Colonic mucosa (tissue), 4 donors: ENCODE results near the gene CT45A10. TPM values are rescaled to one million over a fixed set of nuclear protein-coding genes. Genes with fewer than 3 reads are reported as not detected.
"Not testable (repeated sequence)": the region's sequence is repeated elsewhere in the genome, so short reads cannot be mapped to it uniquely, and the experiment has no call there.

Experiments
- DNase-seq: peaks from one replicate; pipeline ENCODE4 v3.0.0-alpha.2; 2020
- H3K27ac ChIP-seq: fragments of 200-600 bp; one replicate; pipeline ENCODE4 v1.8.0; 2021
- H3K27me3 ChIP-seq: fragments of 200-600 bp; one replicate; pipeline ENCODE4 v1.8.0; 2021
- H3K36me3 ChIP-seq: fragments of 200-600 bp; one replicate; pipeline ENCODE4 v1.8.0; 2021
- H3K4me1 ChIP-seq: fragments of 200-600 bp; one replicate; pipeline ENCODE4 v1.8.0; 2021; ENCODE audit warnings: mild to moderate bottlenecking
- H3K4me3 ChIP-seq: fragments of 200-600 bp; one replicate; pipeline ENCODE4 v1.8.0; 2021
- H3K9ac ChIP-seq, 2 donors: one replicate each; pipeline ENCODE4 v1.7.0; 2013; ENCODE audit warnings: control low read depth in 2 of 2, low read depth in 2 of 2, low read length in 2 of 2
- H3K9me3 ChIP-seq: fragments of 200-600 bp; one replicate; pipeline ENCODE4 v1.8.0; 2021
- intact Hi-C: fragments of 100-400 bp; cut with DNase I; formaldehyde crosslinking; loops from one replicate; pipeline ENCODE4 v1.14.1; 2022
- total RNA-seq, 2 donors: library from RNA; stranded (reverse); fragmentation: NEBNext Ultra II Directional in 1 of 2; extraction: Animal tissue kit (Norgen Biotek cat#: 25700) in 1 of 2; gene quantifications; one replicate each; pipeline ENCODE4 v1.2.1, GENCODE V29; 2021
- TF ChIP-seq, protein P1 (sequence below): fragments of 200-600 bp; IDR thresholded peaks from one replicate; pipeline ENCODE4 v1.8.0; 2022; ENCODE audit warnings: antibody characterized with exemption, mild to moderate bottlenecking
- donor health status: healthy.
- donor health status: DM: no; HTN: no; CAD: no.
- donor health status: DM: no; HTN: no; CAD: no.

The CT45A10 gene, protein sequence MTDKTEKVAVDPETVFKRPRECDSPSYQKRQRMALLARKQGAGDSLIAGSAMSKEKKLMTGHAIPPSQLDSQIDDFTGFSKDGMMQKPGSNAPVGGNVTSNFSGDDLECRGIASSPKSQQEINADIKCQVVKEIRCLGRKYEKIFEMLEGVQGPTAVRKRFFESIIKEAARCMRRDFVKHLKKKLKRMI
- under 1 TPM in 1 of 2 donors, not detected in 1; 0.49 TPM for total RNA-seq

DNA sequence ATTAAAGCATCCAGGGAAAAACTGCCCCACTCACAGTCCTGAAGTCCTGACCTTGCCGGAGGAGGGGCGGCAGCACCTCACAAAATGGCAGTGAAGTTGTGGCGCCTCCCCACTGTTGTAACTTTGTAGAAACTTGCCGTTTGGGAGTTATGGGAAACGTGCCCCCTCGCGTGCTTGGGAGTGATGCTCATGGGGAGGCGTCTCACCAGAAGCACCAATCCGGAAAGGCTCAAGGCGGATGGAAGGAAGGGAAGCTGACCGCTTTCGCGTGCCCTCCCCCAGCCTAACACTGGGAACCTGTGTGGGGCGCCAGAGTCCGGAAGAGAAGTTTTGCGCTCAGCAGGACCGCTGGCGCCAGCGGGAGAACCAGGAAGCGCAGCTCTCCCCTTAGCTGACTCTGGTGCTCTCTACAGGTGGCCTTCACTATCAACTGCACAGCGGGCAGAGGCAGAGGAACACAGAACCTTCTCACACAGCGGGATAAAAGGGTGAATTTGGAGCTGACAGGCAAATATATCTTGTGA, at the start of gene CT45A10, which contains the start of gene SAGE1:
Gene CT45A10, minus strand, starts transcription at position 151 of the 524 bp plus-strand sequence. CDS start 8,100 bp downstream, outside the sequence.
Gene SAGE1, plus strand, starts transcription at position 423 of the 524 bp plus-strand sequence. CDS start 2,527 bp downstream, outside the sequence.
- no peak for DNase-seq
- no peaks in the 10 kb centered on the region for H3K36me3 ChIP-seq
- TF ChIP-seq, protein P1, sequence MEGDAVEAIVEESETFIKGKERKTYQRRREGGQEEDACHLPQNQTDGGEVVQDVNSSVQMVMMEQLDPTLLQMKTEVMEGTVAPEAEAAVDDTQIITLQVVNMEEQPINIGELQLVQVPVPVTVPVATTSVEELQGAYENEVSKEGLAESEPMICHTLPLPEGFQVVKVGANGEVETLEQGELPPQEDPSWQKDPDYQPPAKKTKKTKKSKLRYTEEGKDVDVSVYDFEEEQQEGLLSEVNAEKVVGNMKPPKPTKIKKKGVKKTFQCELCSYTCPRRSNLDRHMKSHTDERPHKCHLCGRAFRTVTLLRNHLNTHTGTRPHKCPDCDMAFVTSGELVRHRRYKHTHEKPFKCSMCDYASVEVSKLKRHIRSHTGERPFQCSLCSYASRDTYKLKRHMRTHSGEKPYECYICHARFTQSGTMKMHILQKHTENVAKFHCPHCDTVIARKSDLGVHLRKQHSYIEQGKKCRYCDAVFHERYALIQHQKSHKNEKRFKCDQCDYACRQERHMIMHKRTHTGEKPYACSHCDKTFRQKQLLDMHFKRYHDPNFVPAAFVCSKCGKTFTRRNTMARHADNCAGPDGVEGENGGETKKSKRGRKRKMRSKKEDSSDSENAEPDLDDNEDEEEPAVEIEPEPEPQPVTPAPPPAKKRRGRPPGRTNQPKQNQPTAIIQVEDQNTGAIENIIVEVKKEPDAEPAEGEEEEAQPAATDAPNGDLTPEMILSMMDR, result no peak

DNA sequence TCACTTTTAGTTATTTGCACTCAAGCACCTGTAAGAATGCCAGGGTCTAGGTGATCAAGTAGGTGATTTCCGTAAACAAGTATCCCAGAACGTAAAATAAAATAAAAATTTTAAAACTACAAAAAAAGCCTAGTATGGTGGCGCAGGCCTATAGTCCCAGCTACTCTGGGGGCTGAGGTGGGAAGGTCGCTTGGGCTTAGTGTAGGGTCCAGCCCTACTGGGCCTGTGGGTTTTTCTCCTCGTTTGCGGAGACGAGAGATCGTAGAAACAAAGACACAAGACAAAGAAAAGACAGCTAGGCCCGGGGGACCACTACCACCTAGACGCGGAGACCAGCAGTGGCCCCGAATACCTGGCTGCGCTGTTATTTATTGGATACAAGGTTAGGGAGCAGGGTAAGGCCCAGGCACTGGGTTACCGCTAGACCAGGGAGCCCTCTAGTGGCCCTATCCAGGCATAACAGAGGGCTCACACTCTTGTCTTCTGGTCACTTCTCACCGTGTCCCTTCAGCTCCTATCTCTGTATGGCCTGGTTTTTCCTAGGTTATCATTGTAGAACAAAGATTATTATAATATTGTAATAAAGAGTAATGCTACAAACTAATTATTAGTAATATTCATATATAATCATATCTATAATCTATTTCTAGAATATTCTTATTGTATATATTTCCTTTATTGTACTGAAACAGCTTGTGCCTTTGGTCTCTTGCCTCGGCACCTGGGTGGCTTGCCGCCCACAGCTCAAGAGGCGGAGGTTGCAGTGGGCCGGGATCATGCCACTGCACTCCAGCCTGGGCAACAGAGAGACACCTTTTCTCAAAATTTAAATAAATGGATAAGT, 38.6 kb upstream of the CT45A10 start:
- TF ChIP-seq, protein P1, result peak; percentile 69
- intact Hi-C loops, result no loop called here
- peak; percentile 50 for DNase-seq
- Histone ChIP-seq H3K4me1 (no peaks in the 10 kb centered on the region), H3K9ac (no peak overlapping the region), H3K36me3 (no peaks in the 10 kb centered on the region), H3K27ac (no peak overlapping the region), H3K9me3 (no peaks in the 10 kb centered on the region), H3K4me3 (no peak overlapping the region), H3K27me3 (peaks cover 2% of the 10 kb centered on the region)

More for the DNA sequence above, at the start of gene CT45A10, which contains the start of gene SAGE1:
- Histone ChIP-seq H3K27ac (no peak within 1 kb of the TSS), H3K4me3 (no peak within 1 kb of the TSS), H3K4me1 (no peaks in the 10 kb centered on the region), H3K9me3 (no peaks in the 10 kb centered on the region), H3K9ac (no peak within 1 kb of the TSS), H3K27me3 (no peaks in the 10 kb centered on the region)
- intact Hi-C loops, result no loop called here

DNA sequence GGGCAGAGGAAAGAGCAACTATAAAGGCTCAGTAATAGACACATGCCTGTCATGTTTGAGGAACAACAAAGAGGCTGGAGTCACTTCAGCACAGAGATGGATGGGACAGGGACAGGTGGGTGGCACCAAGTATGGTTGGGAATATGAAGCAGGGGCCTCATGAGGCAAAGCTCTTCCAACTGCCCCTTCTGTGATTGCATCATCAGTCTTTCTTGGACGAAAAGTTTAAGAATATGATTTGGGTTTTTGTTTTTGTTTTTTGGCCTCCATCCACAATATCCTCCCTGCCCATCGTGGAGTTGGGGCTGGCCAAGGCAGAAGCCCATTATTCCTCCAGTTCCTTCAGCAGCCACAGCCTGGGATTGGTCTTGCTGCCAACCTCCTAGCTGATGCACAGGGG, 34.7 kb upstream of the CT45A10 start:
- no peak overlapping the region for H3K4me3 ChIP-seq
- TF ChIP-seq, protein P1, result no peak
- H3K4me1 ChIP-seq, result no peaks in the 10 kb centered on the region
- no peaks in the 10 kb centered on the region for H3K9me3 ChIP-seq
- DNase-seq, result no peak
- H3K27me3 ChIP-seq, result peaks cover 2% of the 10 kb centered on the region
- H3K9ac ChIP-seq, result no peak overlapping the region
- intact Hi-C loops, result no loop called here
- no peaks in the 10 kb centered on the region for H3K36me3 ChIP-seq
- no peak overlapping the region for H3K27ac ChIP-seq

DNA sequence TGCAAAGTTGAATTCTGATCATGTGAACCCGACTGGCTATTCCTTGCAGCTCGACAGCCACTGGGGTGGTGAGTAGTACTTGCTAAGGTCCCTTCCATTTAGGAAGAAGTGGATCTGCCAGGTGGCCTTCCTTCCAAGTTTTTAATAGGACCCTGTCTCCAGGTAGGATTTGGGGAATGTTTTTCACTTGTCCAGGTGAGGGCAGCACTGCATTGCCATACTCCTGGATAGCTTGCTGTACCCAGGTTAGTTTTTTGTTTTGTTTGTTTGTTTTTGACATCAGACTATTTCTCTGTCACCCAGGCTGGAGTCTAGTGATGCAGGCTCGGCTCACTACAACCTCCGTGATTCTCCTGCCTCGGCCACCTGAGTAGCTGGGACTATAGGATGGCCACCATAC, 30.1 kb upstream of the CT45A10 start:
- no peak overlapping the region for H3K4me3 ChIP-seq
- no peak for DNase-seq
- intact Hi-C loops, result no loop called here
- H3K27ac ChIP-seq, result no peak overlapping the region
- TF ChIP-seq, protein P1, result no peak
- H3K27me3 ChIP-seq, result no peaks in the 10 kb centered on the region
- H3K9me3 ChIP-seq, result no peaks in the 10 kb centered on the region
- no peak overlapping the region for H3K9ac ChIP-seq
- no peaks in the 10 kb centered on the region for H3K36me3 ChIP-seq
- no peaks in the 10 kb centered on the region for H3K4me1 ChIP-seq

DNA sequence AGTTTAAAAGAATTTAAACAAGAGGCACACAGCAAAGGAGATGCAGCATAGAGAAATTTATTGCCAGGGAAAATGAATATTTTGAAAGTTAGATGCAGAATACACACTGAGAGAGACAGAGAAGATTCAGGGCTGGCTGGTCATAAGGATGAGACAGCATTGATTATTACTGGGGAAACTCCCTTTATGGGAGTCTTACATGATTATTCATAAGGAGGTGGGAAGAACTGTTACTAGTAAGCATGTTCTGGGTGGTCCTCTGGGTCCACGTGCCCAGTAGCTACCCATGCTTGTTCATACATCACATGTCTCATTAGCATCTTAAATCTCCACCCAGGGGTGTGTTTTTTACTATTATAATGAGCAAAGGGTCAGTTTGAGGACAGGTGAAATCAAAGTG, 27.3 kb upstream of the CT45A10 start:
- H3K4me3 ChIP-seq, intact Hi-C loops, DNase-seq: not testable (repeated sequence)

More for the DNA sequence above, 27.3 kb upstream of the CT45A10 start:
- not testable (repeated sequence) for H3K9ac ChIP-seq, H3K4me1 ChIP-seq, H3K36me3 ChIP-seq, H3K27me3 ChIP-seq, H3K27ac ChIP-seq, H3K9me3 ChIP-seq
